ENCODE results near the gene ARHGAP28.

The ARHGAP28 gene

GRCh38 chr18:6729247-6730091 is at the start of gene ARHGAP28:
ARHGAP28 (plus strand) TSS chr18:6729716; CDS start chr18:6729822, 106 bp downstream.
- no peak for DNase-seq (ENCODE audit: low read depth, low spot score)

- no peak for DNase-seq (ENCODE audit: low read depth, low spot score)
Measured at GRCh38 chr18:6681331-6681875, 48.1 kb upstream of the ARHGAP28 start.

GRCh38 chr18:6682437-6683111 is 46.9 kb upstream of the ARHGAP28 start:
- no peak for DNase-seq (ENCODE audit: low read depth, low spot score)

- DNase-seq (ENCODE audit: low read depth, low spot score) = no peak
Measured at GRCh38 chr18:6683112-6683876, 46.2 kb upstream of the ARHGAP28 start.

GRCh38 chr18:6687676-6688075 is 41.8 kb upstream of the ARHGAP28 start:
- DNase-seq (ENCODE audit: low read depth, low spot score) = no peak

GRCh38 chr18:6708890-6709289 is 20.6 kb upstream of the ARHGAP28 start:
- no peak for DNase-seq (ENCODE audit: low read depth, low spot score)

GRCh38 chr18:6711467-6711866 is 18.0 kb upstream of the ARHGAP28 start:
- no peak for DNase-seq (ENCODE audit: low read depth, low spot score)

GRCh38 chr18:6712401-6712800 is 17.1 kb upstream of the ARHGAP28 start:
- DNase-seq (ENCODE audit: low read depth, low spot score) = no peak

- DNase-seq (ENCODE audit: low read depth, low spot score) = no peak
Measured at GRCh38 chr18:6714010-6714409, 15.5 kb upstream of the ARHGAP28 start.

- DNase-seq (ENCODE audit: low read depth, low spot score) = no peak
Measured at GRCh38 chr18:6718267-6718666, 11.2 kb upstream of the ARHGAP28 start.

GRCh38 chr18:6719098-6719846 is 10.2 kb upstream of the ARHGAP28 start:
- no peak for DNase-seq (ENCODE audit: low read depth, low spot score)

- no peak for DNase-seq (ENCODE audit: low read depth, low spot score)
Measured at GRCh38 chr18:6719910-6720683, 9.4 kb upstream of the ARHGAP28 start.

- DNase-seq (ENCODE audit: low read depth, low spot score) = no peak
Measured at GRCh38 chr18:6721755-6722154, 7.8 kb upstream of the ARHGAP28 start.

- no peak for DNase-seq (ENCODE audit: low read depth, low spot score)
Measured at GRCh38 chr18:6722690-6723089, 6.8 kb upstream of the ARHGAP28 start.

GRCh38 chr18:6724331-6724730 is 5.2 kb upstream of the ARHGAP28 start:
- no peak for DNase-seq (ENCODE audit: low read depth, low spot score)

GRCh38 chr18:6728331-6728730 is 1.2 kb upstream of the ARHGAP28 start:
- DNase-seq (ENCODE audit: low read depth, low spot score) = no peak

- DNase-seq (ENCODE audit: low read depth, low spot score) = peak; percentile 89
Measured at GRCh38 chr18:6728809-6729246, 688 bp upstream of the ARHGAP28 start.

GRCh38 chr18:6730416-6731221 is 1.1 kb downstream of the ARHGAP28 start:
- no peak for DNase-seq (ENCODE audit: low read depth, low spot score)

- DNase-seq (ENCODE audit: low read depth, low spot score) = peak; percentile 83
Measured at GRCh38 chr18:6731222-6731596, 1.7 kb downstream of the ARHGAP28 start.

GRCh38 chr18:6732952-6733351 is 3.4 kb downstream of the ARHGAP28 start:
- DNase-seq (ENCODE audit: low read depth, low spot score) = no peak

Measured in smooth muscle cell of the brain vasculature (primary cell).